H1 (cell line): ENCODE data around the gene TRIM24. TPM values are rescaled to one million over a fixed set of nuclear protein-coding genes. Genes with fewer than 3 reads are reported as not detected.

Source experiments
- CTCF ChIA-PET: fragments of 300-600 bp; sonication (Branson Sonifier 250); formaldehyde crosslinking; loops from one replicate; lab custom pipeline; 2021; ENCODE audit not compliant: partially characterized antibody; lab: Charles Lee
- POLR2A ChIA-PET: fragments of 300-600 bp; sonication (Branson Sonifier 250); formaldehyde crosslinking; loops from one replicate; lab custom pipeline; 2021; ENCODE audit warnings: inconsistent platforms; ENCODE audit not compliant: partially characterized antibody; lab: Charles Lee
- DNase-seq, 2 experiments: peaks; one replicate each; pipeline versions ENCODE4 v3.0.0 to v3.0.0-alpha.2; 2010 to 2022; ENCODE audit warnings: low spot score in 2 of 2, low read depth in 1 of 2, mixed read lengths in 1 of 2
- FAIRE-seq: peaks from 2 replicates; lab custom pipeline; 2011; peaks lifted over from hg19 to GRCh38; lab: Jason Lieb, UNC
- H2AFZ ChIP-seq: 2 replicates; pipeline ENCODE4 v1.8.1; 2012; ENCODE audit warnings: low read length, inconsistent platforms
- H2AK5ac ChIP-seq: 2 replicates; pipeline ENCODE4 v1.6.1; 2013; ENCODE audit warnings: low read depth, low read length
- H2BK120ac ChIP-seq: replicated peaks from 2 replicates; pipeline ENCODE3; 2013; ENCODE audit warnings: low read depth, low read length, inconsistent platforms
- H2BK12ac ChIP-seq: 2 replicates; pipeline ENCODE4 v1.6.1; 2013; ENCODE audit warnings: low read depth, low read length
- H2BK15ac ChIP-seq: 2 replicates; pipeline ENCODE4 v1.6.1; 2013; ENCODE audit warnings: low read length
- H2BK20ac ChIP-seq: 2 replicates; pipeline ENCODE4 v1.6.1; 2013; ENCODE audit warnings: low read length
- H2BK5ac ChIP-seq: 2 replicates; pipeline ENCODE4 v1.6.1; 2013; ENCODE audit warnings: low read depth, low read length
- H3K14ac ChIP-seq: 2 replicates; pipeline ENCODE4 v1.6.1; 2013; ENCODE audit warnings: inconsistent platforms; ENCODE audit not compliant: insufficient read length
- H3K18ac ChIP-seq: 2 replicates; pipeline ENCODE4 v1.6.1; 2013; ENCODE audit warnings: low read length; ENCODE audit errors: extremely low read depth
- H3K23ac ChIP-seq: 2 replicates; pipeline ENCODE4 v1.6.1; 2013; ENCODE audit warnings: inconsistent platforms; ENCODE audit not compliant: insufficient read length
- H3K23me2 ChIP-seq: 2 replicates; pipeline ENCODE4 v1.6.1; 2013; ENCODE audit warnings: low read depth, low read length
- H3K27ac ChIP-seq: 2 replicates; pipeline ENCODE4 v1.6.1; 2011; ENCODE audit warnings: low read depth, low read length, inconsistent platforms
- H3K27me3 ChIP-seq, 4 experiments: replicated peaks in 1 of 4; 1 replicate in 1 of 4; 2 replicates in 3 of 4; pipeline versions ENCODE4 v1.6.1 to v1.8.1; 2011 to 2013; ENCODE audit warnings: low read length in 3 of 4, mild to moderate bottlenecking in 3 of 4, inconsistent platforms in 2 of 4, mixed read lengths in 2 of 4, moderate library complexity in 1 of 4; ENCODE audit not compliant: control insufficient read depth in 3 of 4, insufficient read depth in 3 of 4; ENCODE audit errors: extremely low read depth in 1 of 4
- H3K36me3 ChIP-seq, 4 experiments: 2 replicates each; pipeline versions ENCODE4 v1.6.1 to v1.8.1; 2011 to 2013; ENCODE audit warnings: mild to moderate bottlenecking in 4 of 4, low read length in 3 of 4, moderate library complexity in 2 of 4, control low read depth in 1 of 4, inconsistent platforms in 1 of 4; ENCODE audit not compliant: insufficient read depth in 4 of 4, control insufficient read depth in 2 of 4
- H3K4ac ChIP-seq: replicated peaks from 2 replicates; pipeline ENCODE3; 2013; ENCODE audit warnings: low read length, low read depth, mixed read lengths, inconsistent platforms; ENCODE audit not compliant: insufficient read length
- H3K4me1 ChIP-seq, 4 experiments: replicated peaks in 1 of 4; 1 replicate in 1 of 4; 2 replicates in 3 of 4; pipeline versions ENCODE4 v1.6.1 to v1.8.1; 2011 to 2013; ENCODE audit warnings: low read length in 3 of 4, inconsistent platforms in 2 of 4, mixed read lengths in 1 of 4; ENCODE audit not compliant: insufficient read depth in 4 of 4, control insufficient read depth in 3 of 4
- H3K4me2 ChIP-seq, 2 experiments: 2 replicates each; pipeline versions ENCODE4 v1.6.1 to v1.8.1; 2011 to 2013; ENCODE audit warnings: low read depth in 2 of 2, low read length in 2 of 2, control low read depth in 1 of 2, inconsistent platforms in 1 of 2, mild to moderate bottlenecking in 1 of 2; ENCODE audit not compliant: insufficient read depth in 1 of 2
- H3K4me3 ChIP-seq, 4 experiments: fragments of 200-600, 300-600 bp in 1 of 4; sonication (generic), shearing (Covaris generic), sonication (Bioruptor Twin) in 1 of 4; 2 replicates each; pipeline versions ENCODE4 v1.5.1 to v1.8.1; 2011 to 2016; ENCODE audit warnings: low read length in 4 of 4, low read depth in 3 of 4, control low read depth in 2 of 4, inconsistent platforms in 2 of 4, mild to moderate bottlenecking in 2 of 4, mixed read lengths in 1 of 4, moderate library complexity in 1 of 4; ENCODE audit not compliant: insufficient read depth in 2 of 4; ENCODE audit errors: extremely low read depth in 1 of 4
- H3K56ac ChIP-seq: replicated peaks from 2 replicates; pipeline ENCODE3; 2013; ENCODE audit warnings: low read depth, mild to moderate bottlenecking, mixed read lengths, low read length, inconsistent platforms; ENCODE audit not compliant: insufficient read length
- H3K79me1 ChIP-seq: 2 replicates; pipeline ENCODE4 v1.6.1; 2013; ENCODE audit warnings: low read depth, low read length, control low read depth
- H3K79me2 ChIP-seq, 2 experiments: 2 replicates each; pipeline versions ENCODE4 v1.6.1 to v1.8.1; 2012 to 2013; ENCODE audit warnings: low read length in 2 of 2, mild to moderate bottlenecking in 2 of 2, inconsistent platforms in 1 of 2; ENCODE audit not compliant: insufficient read depth in 2 of 2, control insufficient read depth in 1 of 2
- H3K9ac ChIP-seq, 4 experiments: replicated peaks in 1 of 4; 1 replicate in 1 of 4; 2 replicates in 3 of 4; pipeline versions ENCODE4 v1.6.1 to v1.8.1; 2011 to 2013; ENCODE audit warnings: low read depth in 3 of 4, low read length in 3 of 4, control low read depth in 2 of 4, mild to moderate bottlenecking in 2 of 4, moderate library complexity in 2 of 4, inconsistent platforms in 1 of 4; ENCODE audit errors: extremely low read depth in 1 of 4
- H3K9me3 ChIP-seq, 2 experiments: 2 replicates each; pipeline versions ENCODE4 v1.6.1 to v1.8.1; 2012 to 2013; ENCODE audit warnings: mild to moderate bottlenecking in 2 of 2, moderate library complexity in 2 of 2, control low read depth in 1 of 2, inconsistent platforms in 1 of 2, low read depth in 1 of 2, low read length in 1 of 2, mixed read lengths in 1 of 2; ENCODE audit not compliant: insufficient read depth in 2 of 2
- H4K20me1 ChIP-seq, 2 experiments: replicated peaks in 1 of 2; 2 replicates each; pipeline versions ENCODE3 to v1.8.1; 2011 to 2013; ENCODE audit warnings: inconsistent platforms in 2 of 2, low read length in 2 of 2, mild to moderate bottlenecking in 1 of 2; ENCODE audit not compliant: insufficient read depth in 2 of 2, control insufficient read depth in 1 of 2
- H4K5ac ChIP-seq: 2 replicates; pipeline ENCODE4 v1.6.1; 2013; ENCODE audit warnings: low read length, low read depth, mixed read lengths, inconsistent platforms; ENCODE audit not compliant: insufficient read length
- H4K8ac ChIP-seq: 2 replicates; pipeline ENCODE4 v1.8.0; 2013; ENCODE audit warnings: mild to moderate bottlenecking, moderate library complexity, low read length, inconsistent platforms; ENCODE audit not compliant: insufficient read depth; ENCODE audit errors: extremely low read depth
- H4K91ac ChIP-seq: replicated peaks from 2 replicates; pipeline ENCODE3; 2013; ENCODE audit warnings: low read length, mixed read lengths, inconsistent platforms; ENCODE audit not compliant: insufficient read length
- CBX5 ChIP-seq: fragments of 300-800, 300-1000 bp; sonication (generic); IDR thresholded peaks from 2 replicates; pipeline ENCODE4 v1.7.1; 2016; ENCODE audit warnings: antibody characterized with exemption, low read length, low read depth
- CHD1 ChIP-seq: IDR thresholded peaks from 2 replicates; pipeline ENCODE4 v1.6.1; 2012; ENCODE audit warnings: low read depth, low read length, improper control_type of control experiment
- FOSL1 ChIP-seq: IDR thresholded peaks from 2 replicates; pipeline ENCODE4 v1.6.1; 2011; ENCODE audit warnings: mild to moderate bottlenecking, low read depth, low read length, moderate library complexity; ENCODE audit not compliant: insufficient read depth
- KDM1A ChIP-seq: fragments of 200-600, 300-600 bp; sonication (generic); IDR thresholded peaks from 2 replicates; pipeline ENCODE4 v1.7.1; 2016; ENCODE audit warnings: mild to moderate bottlenecking, low read length, borderline replicate concordance
- KDM5A ChIP-seq: fragments of 200-600 bp; IDR thresholded peaks from 2 replicates; pipeline ENCODE4 v1.7.1; 2012; ENCODE audit warnings: mild to moderate bottlenecking, low read length, inconsistent platforms, mixed read lengths
- MAFK ChIP-seq: IDR thresholded peaks from 2 replicates; pipeline ENCODE4 v1.6.1; 2012; ENCODE audit warnings: low read depth, mild to moderate bottlenecking, improper control_type of control experiment, low read length
- POLR2A ChIP-seq, 2 experiments: IDR thresholded peaks; 1 replicate in 1 of 2; 2 replicates in 1 of 2; pipeline ENCODE4 v1.6.1; 2011; ENCODE audit warnings: low read depth in 2 of 2, low read length in 2 of 2, mild to moderate bottlenecking in 2 of 2; ENCODE audit errors: control extremely low read depth in 1 of 2
- SRF ChIP-seq: IDR thresholded peaks from 2 replicates; pipeline ENCODE4 v1.6.1; 2011; ENCODE audit warnings: mild to moderate bottlenecking, low read depth, low read length, moderate library complexity
- USF2 ChIP-seq: IDR thresholded peaks from 2 replicates; pipeline ENCODE4 v1.6.1; 2011; ENCODE audit warnings: low read length, improper control_type of control experiment
- WGBS, 2 experiments: shearing (Covaris generic) in 1 of 2; methylation state at CpG; one replicate each; pipeline versions ENCODE4 v1.1.6 to v1.1.7; 2013 to 2015; ENCODE audit warnings: low lambda C conversion rate in 2 of 2, mixed read lengths in 2 of 2, inconsistent platforms in 1 of 2, low coverage in 1 of 2, missing lambda C conversion rate in 1 of 2; ENCODE audit not compliant: insufficient replicate concordance in 2 of 2, insufficient coverage in 1 of 2, insufficient read length in 1 of 2; ENCODE audit errors: extremely low coverage in 1 of 2, missing lambda C conversion rate in 1 of 2; 5-methylcytosine and 5-hydroxymethylcytosine counted together
- polyA plus RNA-seq, 7 experiments: library from polyadenylated mRNA; depleted of rRNA in 3 of 7; stranded (reverse) in 5 of 7; unstranded in 2 of 7; fragments of >200 nt in 5 of 7; fragments of 200-250 nt in 2 of 7; gene quantifications; 1 replicate in 5 of 7; 2 replicates in 1 of 7; 4 replicates in 1 of 7; pipeline versions ENCODE4 v1.2.1 to v1.2.3, GENCODE V29; 2011 to 2013; ENCODE audit warnings: missing spikeins in 2 of 7, mixed read lengths in 2 of 7
- total RNA-seq: library from RNA; stranded (reverse); fragmentation: NEBNext Ultra II Directional; extraction: Animal tissue kit (Norgen Biotek cat#: 25700); gene quantifications from 2 replicates; pipeline ENCODE4 v1.2.1, GENCODE V29; 2021

TRIM24 gene
- total and polyA plus RNA-seq, 2 of the 8 experiments (the other 6 are each of a cell fraction or from before 2014, with no cell fraction given), result 67.6 to 149 TPM

- no peak for TF ChIP-seq CHD1
- TF ChIP-seq MAFK, result no peak
- no peak for TF ChIP-seq SRF
- TF ChIP-seq KDM5A, result no peak
- TF ChIP-seq CBX5, result no peak
- no peak for TF ChIP-seq KDM1A
- no peak for TF ChIP-seq POLR2A (IDR thresholded peaks at IDR 0.05; ENCODE audit: control extremely low read depth in 1 of 2, low read depth in 2 of 2, low read length in 2 of 2)
- no peak for TF ChIP-seq USF2
- TF ChIP-seq FOSL1, result no peak
- Histone ChIP-seq H3K27ac (no peak overlapping the region), H3K56ac (no peak overlapping the region), H3K14ac (no peak overlapping the region), H4K20me1 (no peaks in the 10 kb centered on the region), H2BK12ac (no peak overlapping the region), H4K8ac (no peak overlapping the region), H2BK120ac (no peak overlapping the region), H2BK5ac (no peak overlapping the region), H3K9me3 (0 out of 4 replicates have a peak, but pooled peaks cover 0 to 3% of the 10 kb centered on the region in 2 experiments), H3K4me1 (no peaks in the 10 kb centered on the region), H3K27me3 (no peaks in the 10 kb centered on the region), H2AK5ac (no peak overlapping the region), H3K4ac (no peak overlapping the region), H4K91ac (no peak overlapping the region), H3K79me1 (no peaks in the 10 kb centered on the region), H3K79me2 (no peaks in the 10 kb centered on the region), H2BK20ac (no peak overlapping the region), H3K4me3 (no peak overlapping the region), H3K23ac (no peak overlapping the region), H3K23me2 (no peaks in the 10 kb centered on the region), H3K4me2 (no peak overlapping the region), H2AFZ (no peak overlapping the region), H2BK15ac (no peak overlapping the region), H3K36me3 (no peaks in the 10 kb centered on the region), H4K5ac (no peak overlapping the region), H3K9ac (no peak overlapping the region), H3K18ac (no peak overlapping the region)
- CTCF ChIA-PET, result interaction anchor here (1.3 kb wide), 1 partner anchor 19 kb away, joined by 3 read pairs; no protein-coding TSS in a partner anchor
- 87% methylated on average over 11 of the region's 11 CpGs; no CpG with 5 or more reads in 1 of the 2 experiments for WGBS, 2 experiments
- FAIRE-seq (no peak), DNase-seq (no peak)
- POLR2A ChIA-PET, result no interaction called here
These were observed 147.4 kb downstream of the TRIM24 start for GRCh38 chr7:138607216-138608126.
